ENCODE data around the gene KRTAP19-7. TPM values are rescaled to one million over a fixed set of nuclear protein-coding genes. Genes with fewer than 3 reads are reported as not detected.

The KRTAP19-7 gene
- polyA plus RNA-seq, 3 donors: not detected

GRCh38 chr21:30582870-30583269 is 21.8 kb upstream of the KRTAP19-7 start:
- H3K36me3 Mint-ChIP-seq: no peaks in the 10 kb centered on the region
- intact Hi-C loops (cut with micrococcal nuclease): no loop called here
- no peaks in the 10 kb centered on the region for H3K36me3 ChIP-seq (replicated peaks in 1 of 2; ENCODE audit: control insufficient read depth in 1 of 2, insufficient read depth in 2 of 2, low read length in 2 of 2)
- H3K27me3 ChIP-seq (ENCODE audit: control insufficient read depth in 2 of 2, insufficient read depth in 2 of 2, low read length in 2 of 2): no peaks in the 10 kb centered on the region
- no peak overlapping the region for H2AFZ ChIP-seq (ENCODE audit: insufficient read depth, low read depth, low read length, poor library complexity, severe bottlenecking)
- no peak for DNase-seq
- no peak overlapping the region for H3K4me2 ChIP-seq (replicated peaks; ENCODE audit: extremely low read depth, low read length, poor library complexity, severe bottlenecking)
- no peak overlapping the region for H3K4me3 ChIP-seq (replicated peaks in 1 of 3; ENCODE audit: low read depth in 2 of 3, low read length in 3 of 3)
- peaks cover 3 to 8% of the 10 kb centered on the region in 2 donors for H3K9me3 ChIP-seq (replicated peaks in 1 of 2; ENCODE audit: control insufficient read depth in 1 of 2, insufficient read depth in 1 of 2, low read length in 2 of 2)
- no peak overlapping the region for H3K9ac ChIP-seq (ENCODE audit: insufficient read depth, low read length, poor library complexity, severe bottlenecking)
- H4K20me1 ChIP-seq (ENCODE audit: insufficient read depth, low read length): no peaks in the 10 kb centered on the region
- H3K4me3 Mint-ChIP-seq: no peak overlapping the region
- H3K4me1 ChIP-seq (ENCODE audit: control insufficient read depth in 1 of 2, insufficient read depth in 2 of 2, low read length in 2 of 2): no peaks in the 10 kb centered on the region
- H3K9me3 Mint-ChIP-seq: peaks cover 0 to 8% (median 2%) of the 10 kb centered on the region in 7 donors
- H3K4me1 Mint-ChIP-seq: no peaks in the 10 kb centered on the region
- no CpG with 5 or more reads among the region's 1 CpG for WGBS (ENCODE audit: insufficient coverage)
- no peak overlapping the region for H3K27ac Mint-ChIP-seq
- no peaks in the 10 kb centered on the region for H3K79me2 ChIP-seq (ENCODE audit: insufficient read depth, low read length)
- TF ChIP-seq CTCF (IDR thresholded peaks at IDR 0.05): no peak
- no peak overlapping the region for H3K27ac ChIP-seq (ENCODE audit: low read depth in 1 of 2, low read length in 2 of 2)
- H3K27me3 Mint-ChIP-seq (ENCODE audit: low read depth in 3 of 3): no peaks in the 10 kb centered on the region

- 33% methylated on average over 1 of the region's 3 CpGs for WGBS (ENCODE audit: insufficient coverage)
- H3K27me3 Mint-ChIP-seq (ENCODE audit: low read depth in 3 of 3): no peaks in the 10 kb centered on the region
Measured at GRCh38 chr21:30580132-30580531, 19.0 kb upstream of the KRTAP19-7 start.

More at GRCh38 chr21:30580132-30580531, 19.0 kb upstream of the KRTAP19-7 start:
- no peak overlapping the region for H3K27ac Mint-ChIP-seq
- H3K36me3 Mint-ChIP-seq: no peaks in the 10 kb centered on the region
- H3K9me3 Mint-ChIP-seq: peaks cover 0 to 10% (median 3%) of the 10 kb centered on the region in 7 donors
- no peaks in the 10 kb centered on the region for H3K4me1 Mint-ChIP-seq
- intact Hi-C loops (cut with micrococcal nuclease): no loop called here
- no peaks in the 10 kb centered on the region for H3K4me1 ChIP-seq (ENCODE audit: control insufficient read depth in 1 of 2, insufficient read depth in 2 of 2, low read length in 2 of 2)
- peaks cover 3 to 14% of the 10 kb centered on the region in 2 donors for H3K9me3 ChIP-seq (replicated peaks in 1 of 2; ENCODE audit: control insufficient read depth in 1 of 2, insufficient read depth in 1 of 2, low read length in 2 of 2)
- no peaks in the 10 kb centered on the region for H3K27me3 ChIP-seq (ENCODE audit: control insufficient read depth in 2 of 2, insufficient read depth in 2 of 2, low read length in 2 of 2)
- no peak for TF ChIP-seq CTCF (IDR thresholded peaks at IDR 0.05)
- H2AFZ ChIP-seq (ENCODE audit: insufficient read depth, low read depth, low read length, poor library complexity, severe bottlenecking): no peak overlapping the region
- H3K79me2 ChIP-seq (ENCODE audit: insufficient read depth, low read length): no peaks in the 10 kb centered on the region
- no peak overlapping the region for H3K4me3 ChIP-seq (replicated peaks in 1 of 3; ENCODE audit: low read depth in 2 of 3, low read length in 3 of 3)
- H3K4me3 Mint-ChIP-seq: no peak overlapping the region
- no peaks in the 10 kb centered on the region for H3K36me3 ChIP-seq (replicated peaks in 1 of 2; ENCODE audit: control insufficient read depth in 1 of 2, insufficient read depth in 2 of 2, low read length in 2 of 2)
- H3K4me2 ChIP-seq (replicated peaks; ENCODE audit: extremely low read depth, low read length, poor library complexity, severe bottlenecking): no peak overlapping the region
- no peaks in the 10 kb centered on the region for H4K20me1 ChIP-seq (ENCODE audit: insufficient read depth, low read length)
- no peak overlapping the region for H3K9ac ChIP-seq (ENCODE audit: insufficient read depth, low read length, poor library complexity, severe bottlenecking)
- DNase-seq: no peak
- H3K27ac ChIP-seq (ENCODE audit: low read depth in 1 of 2, low read length in 2 of 2): no peak overlapping the region
